ENCODE results near the gene PRPF18.

PRPF18 gene

GRCh38 chr10:13665516-13666262, 78.9 kb downstream of the PRPF18 start:
- no peaks in the 10 kb centered on the region for H4K20me1 ChIP-seq (ENCODE audit: insufficient read depth, low read length)
- H2AFZ ChIP-seq (ENCODE audit: low read length): no peak overlapping the region
- no peak overlapping the region for H3K27ac ChIP-seq (ENCODE audit: low read length)
- H3F3A ChIP-seq (ENCODE audit: insufficient read depth, low read length): no peaks in the 10 kb centered on the region
- no peaks in the 10 kb centered on the region for H3K9me3 ChIP-seq (replicated peaks; ENCODE audit: insufficient read depth, low read length)
- no peak for DNase-seq
- H3K9ac ChIP-seq (ENCODE audit: low read length): no peak overlapping the region
- no peaks in the 10 kb centered on the region for H3K9me2 ChIP-seq (replicated peaks; ENCODE audit: insufficient read depth, low read length)
- no peak overlapping the region for H3K4me3 ChIP-seq (ENCODE audit: low read length)
- H3K79me2 ChIP-seq (ENCODE audit: low read length): no peaks in the 10 kb centered on the region
- no peaks in the 10 kb centered on the region for H3K27me3 ChIP-seq (replicated peaks; ENCODE audit: insufficient read depth, low read length)
- no peaks in the 10 kb centered on the region for H3K4me1 ChIP-seq (ENCODE audit: low read length)
- TF ChIP-seq EZH2phosphoT487 (IDR thresholded peaks at IDR 0.05; ENCODE audit: low read length): no peak
- no peak for TF ChIP-seq CTCF (IDR thresholded peaks at IDR 0.05; ENCODE audit: low read length)
- TF ChIP-seq EZH2 (optimal IDR thresholded peaks at IDR 0.05; ENCODE audit: low read depth, low read length): no peak
- no peak overlapping the region for H3K4me2 ChIP-seq (ENCODE audit: low read depth, low read length)
- no peaks in the 10 kb centered on the region for H3K36me3 ChIP-seq (replicated peaks; ENCODE audit: insufficient read depth, low read length)

- H4K20me1 ChIP-seq (ENCODE audit: insufficient read depth, low read length): no peaks in the 10 kb centered on the region
- DNase-seq: no peak
- TF ChIP-seq CTCF (IDR thresholded peaks at IDR 0.05; ENCODE audit: low read length) (no peak), EZH2phosphoT487 (IDR thresholded peaks at IDR 0.05; ENCODE audit: low read length) (no peak), EZH2 (optimal IDR thresholded peaks at IDR 0.05; ENCODE audit: low read depth, low read length) (no peak)
Observed at GRCh38 chr10:13668126-13668525, 81.4 kb downstream of the PRPF18 start.

DNA sequence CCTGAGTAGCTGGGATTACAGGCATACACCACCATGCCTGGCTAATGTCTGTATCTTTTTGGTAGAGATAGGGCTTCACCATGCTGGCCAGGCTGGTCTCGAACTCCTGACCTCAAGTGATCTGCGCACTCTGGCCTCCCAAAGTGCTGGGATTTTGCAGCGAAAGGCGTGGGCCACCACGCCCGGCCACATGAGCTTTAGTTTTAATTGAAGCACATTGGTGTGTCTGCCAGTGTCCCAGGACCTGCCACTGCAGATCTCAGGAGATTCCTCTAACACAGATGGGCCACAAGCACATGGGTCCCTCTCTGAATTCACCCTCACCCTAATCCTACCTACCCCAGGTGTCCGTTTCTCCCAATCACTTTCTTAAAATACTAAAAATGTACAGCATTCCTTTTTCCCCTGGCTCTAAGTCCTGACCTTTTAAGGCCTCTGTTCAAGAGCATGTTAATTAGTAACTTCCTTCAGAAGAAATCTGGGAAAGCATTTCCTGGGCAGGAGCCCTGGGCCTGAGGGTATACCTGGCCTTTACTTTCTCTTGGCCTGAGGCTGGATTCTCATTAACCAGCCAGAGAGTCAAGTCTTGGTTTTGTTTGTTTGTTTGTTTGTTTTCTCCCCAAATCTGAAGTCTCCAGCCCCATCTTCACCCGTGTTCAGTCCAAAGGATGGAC, 82.6 kb downstream of the PRPF18 start:
- Histone ChIP-seq H3K9me3 (replicated peaks; ENCODE audit: insufficient read depth, low read length) (no peaks in the 10 kb centered on the region), H3K4me2 (ENCODE audit: low read depth, low read length) (no peak overlapping the region), H3K36me3 (replicated peaks; ENCODE audit: insufficient read depth, low read length) (no peaks in the 10 kb centered on the region), H3F3A (ENCODE audit: insufficient read depth, low read length) (no peaks in the 10 kb centered on the region), H3K9ac (ENCODE audit: low read length) (no peak overlapping the region), H3K4me3 (ENCODE audit: low read length) (no peak overlapping the region), H3K27ac (ENCODE audit: low read length) (no peak overlapping the region), H2AFZ (ENCODE audit: low read length) (no peak overlapping the region), H4K20me1 (ENCODE audit: insufficient read depth, low read length) (no peaks in the 10 kb centered on the region), H3K27me3 (replicated peaks; ENCODE audit: insufficient read depth, low read length) (no peaks in the 10 kb centered on the region), H3K9me2 (replicated peaks; ENCODE audit: insufficient read depth, low read length) (no peaks in the 10 kb centered on the region), H3K79me2 (ENCODE audit: low read length) (no peaks in the 10 kb centered on the region), H3K4me1 (ENCODE audit: low read length) (no peaks in the 10 kb centered on the region)
- DNase-seq: no peak
- no peak for TF ChIP-seq EZH2 (optimal IDR thresholded peaks at IDR 0.05; ENCODE audit: low read depth, low read length)
- no peak for TF ChIP-seq EZH2phosphoT487 (IDR thresholded peaks at IDR 0.05; ENCODE audit: low read length)
- TF ChIP-seq CTCF (IDR thresholded peaks at IDR 0.05; ENCODE audit: low read length): no peak

More at GRCh38 chr10:13668126-13668525, 81.4 kb downstream of the PRPF18 start:
- Histone ChIP-seq H3K27ac (ENCODE audit: low read length) (no peak overlapping the region), H3K27me3 (replicated peaks; ENCODE audit: insufficient read depth, low read length) (no peaks in the 10 kb centered on the region), H3K9me2 (replicated peaks; ENCODE audit: insufficient read depth, low read length) (no peaks in the 10 kb centered on the region), H3K79me2 (ENCODE audit: low read length) (no peaks in the 10 kb centered on the region), H3K9ac (ENCODE audit: low read length) (no peak overlapping the region), H3K36me3 (replicated peaks; ENCODE audit: insufficient read depth, low read length) (no peaks in the 10 kb centered on the region), H3K4me2 (ENCODE audit: low read depth, low read length) (no peak overlapping the region), H3F3A (ENCODE audit: insufficient read depth, low read length) (no peaks in the 10 kb centered on the region), H3K9me3 (replicated peaks; ENCODE audit: insufficient read depth, low read length) (no peaks in the 10 kb centered on the region), H2AFZ (ENCODE audit: low read length) (no peak overlapping the region), H3K4me1 (ENCODE audit: low read length) (no peaks in the 10 kb centered on the region), H3K4me3 (ENCODE audit: low read length) (no peak overlapping the region)
